Amygdala (tissue), 56 donors: ENCODE results near the gene PCDHA11.
"Not testable (repeated sequence)": the region's sequence is repeated elsewhere in the genome, so short reads cannot be mapped to it uniquely, and the experiment has no call there.

Experiments used
- DNase-seq, 56 donors: peaks; one replicate each; lab custom pipeline; 2025; lab: John Stamatoyannopoulos, UW

PCDHA11 gene

DNA sequence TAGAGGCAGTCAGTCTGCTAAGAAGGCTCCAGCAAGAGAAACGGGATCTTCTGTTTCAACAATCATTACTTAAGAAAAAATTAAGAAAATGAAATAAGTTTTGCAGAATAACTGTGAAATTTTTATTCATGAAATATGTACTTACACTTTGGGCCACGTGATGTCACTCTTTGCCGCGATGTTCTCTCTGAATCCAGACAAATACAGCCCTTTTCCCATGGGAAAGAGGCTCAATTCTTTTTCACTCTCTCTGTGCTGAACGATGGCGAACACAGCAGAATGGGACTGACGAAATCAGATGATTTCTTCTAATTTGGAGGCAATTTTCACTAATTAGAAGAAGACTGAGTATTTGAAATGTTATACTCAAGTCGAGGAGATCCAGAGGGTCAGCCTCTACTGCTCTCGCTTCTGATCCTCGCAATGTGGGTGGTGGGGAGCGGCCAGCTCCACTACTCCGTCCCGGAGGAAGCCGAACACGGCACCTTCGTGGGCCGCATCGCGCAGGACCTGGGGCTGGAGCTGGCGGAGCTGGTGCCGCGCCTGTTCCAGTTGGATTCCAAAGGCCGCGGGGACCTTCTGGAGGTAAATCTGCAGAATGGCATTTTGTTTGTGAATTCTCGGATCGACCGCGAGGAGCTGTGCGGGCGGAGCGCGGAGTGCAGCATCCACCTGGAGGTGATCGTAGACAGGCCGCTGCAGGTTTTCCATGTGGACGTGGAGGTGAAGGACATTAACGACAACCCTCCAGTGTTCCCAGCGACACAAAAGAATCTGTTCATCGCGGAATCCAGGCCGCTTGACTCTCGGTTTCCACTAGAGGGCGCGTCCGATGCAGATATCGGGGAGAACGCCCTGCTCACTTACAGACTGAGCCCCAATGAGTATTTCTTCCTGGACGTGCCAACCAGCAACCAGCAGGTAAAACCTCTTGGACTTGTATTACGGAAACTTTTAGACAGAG lies 20.3 kb upstream of the PCDHA11 start, which contains the start of gene PCDHA9:
Gene PCDHA9 (plus strand): TSS at position 244 of the 964 bp plus-strand sequence. CDS start 114 bp downstream, at position 358.
- not testable (repeated sequence) for DNase-seq

DNA sequence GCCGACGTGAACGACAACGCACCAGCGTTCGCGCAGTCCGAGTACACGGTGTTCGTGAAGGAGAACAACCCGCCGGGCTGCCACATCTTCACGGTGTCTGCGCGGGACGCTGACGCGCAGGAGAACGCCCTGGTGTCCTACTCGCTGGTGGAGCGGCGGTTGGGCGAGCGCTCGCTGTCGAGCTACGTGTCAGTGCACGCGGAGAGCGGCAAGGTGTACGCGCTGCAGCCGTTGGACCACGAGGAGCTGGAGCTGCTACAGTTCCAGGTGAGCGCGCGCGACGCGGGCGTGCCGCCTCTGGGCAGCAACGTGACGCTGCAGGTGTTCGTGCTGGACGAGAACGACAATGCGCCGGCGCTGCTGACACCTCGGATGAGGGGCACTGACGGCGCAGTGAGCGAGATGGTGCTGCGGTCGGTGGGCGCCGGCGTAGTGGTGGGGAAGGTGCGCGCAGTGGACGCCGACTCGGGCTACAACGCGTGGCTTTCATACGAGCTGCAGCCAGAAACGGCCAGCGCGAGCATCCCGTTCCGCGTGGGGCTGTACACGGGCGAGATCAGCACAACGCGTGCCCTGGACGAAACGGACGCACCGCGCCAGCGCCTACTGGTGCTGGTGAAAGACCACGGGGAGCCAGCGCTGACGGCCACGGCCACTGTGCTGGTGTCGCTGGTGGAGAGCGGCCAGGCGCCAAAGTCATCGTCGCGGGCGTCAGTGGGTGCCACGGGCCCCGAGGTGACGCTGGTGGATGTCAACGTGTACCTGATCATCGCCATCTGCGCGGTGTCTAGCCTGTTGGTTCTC lies 18.7 kb upstream of the PCDHA11 start:
- DNase-seq: not testable (repeated sequence)

DNA sequence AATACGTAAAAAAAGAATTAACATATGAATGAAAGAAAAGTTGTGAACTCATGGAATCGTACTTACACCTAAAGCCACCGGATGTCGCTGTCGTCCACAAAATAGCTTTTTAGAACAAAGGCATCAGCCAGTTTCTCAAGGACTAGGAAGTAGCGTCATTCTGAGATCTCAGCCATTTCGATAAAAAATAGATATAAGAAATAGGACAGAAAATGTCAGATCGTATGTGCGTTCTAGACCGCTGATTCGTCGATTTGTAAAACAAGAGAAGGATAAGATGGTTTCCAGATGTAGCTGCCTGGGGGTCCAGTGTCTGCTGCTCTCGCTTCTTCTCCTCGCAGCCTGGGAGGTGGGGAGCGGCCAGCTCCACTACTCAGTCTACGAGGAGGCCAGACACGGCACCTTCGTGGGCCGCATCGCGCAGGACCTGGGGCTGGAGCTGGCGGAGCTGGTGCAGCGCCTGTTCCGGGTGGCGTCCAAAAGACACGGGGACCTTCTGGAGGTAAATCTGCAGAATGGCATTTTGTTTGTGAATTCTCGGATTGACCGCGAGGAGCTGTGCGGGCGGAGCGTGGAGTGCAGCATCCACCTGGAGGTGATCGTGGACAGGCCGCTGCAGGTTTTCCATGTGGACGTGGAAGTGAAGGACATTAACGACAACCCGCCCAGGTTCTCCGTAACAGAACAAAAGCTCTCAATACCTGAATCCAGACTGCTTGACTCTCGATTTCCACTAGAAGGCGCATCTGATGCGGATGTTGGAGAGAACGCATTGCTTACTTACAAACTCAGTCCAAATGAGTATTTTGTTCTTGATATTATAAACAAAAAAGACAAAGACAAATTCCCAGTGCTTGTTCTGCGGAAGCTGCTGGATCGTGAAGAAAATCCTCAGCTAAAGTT lies 12.7 kb upstream of the PCDHA11 start, which contains the start of gene PCDHA10:
Gene PCDHA10 (plus strand): TSS at position 126 of the 903 bp plus-strand sequence. CDS start 152 bp downstream, at position 278.
- peak in 3 of 56 donors; percentile 16 to 38 (median 20) for DNase-seq

DNA sequence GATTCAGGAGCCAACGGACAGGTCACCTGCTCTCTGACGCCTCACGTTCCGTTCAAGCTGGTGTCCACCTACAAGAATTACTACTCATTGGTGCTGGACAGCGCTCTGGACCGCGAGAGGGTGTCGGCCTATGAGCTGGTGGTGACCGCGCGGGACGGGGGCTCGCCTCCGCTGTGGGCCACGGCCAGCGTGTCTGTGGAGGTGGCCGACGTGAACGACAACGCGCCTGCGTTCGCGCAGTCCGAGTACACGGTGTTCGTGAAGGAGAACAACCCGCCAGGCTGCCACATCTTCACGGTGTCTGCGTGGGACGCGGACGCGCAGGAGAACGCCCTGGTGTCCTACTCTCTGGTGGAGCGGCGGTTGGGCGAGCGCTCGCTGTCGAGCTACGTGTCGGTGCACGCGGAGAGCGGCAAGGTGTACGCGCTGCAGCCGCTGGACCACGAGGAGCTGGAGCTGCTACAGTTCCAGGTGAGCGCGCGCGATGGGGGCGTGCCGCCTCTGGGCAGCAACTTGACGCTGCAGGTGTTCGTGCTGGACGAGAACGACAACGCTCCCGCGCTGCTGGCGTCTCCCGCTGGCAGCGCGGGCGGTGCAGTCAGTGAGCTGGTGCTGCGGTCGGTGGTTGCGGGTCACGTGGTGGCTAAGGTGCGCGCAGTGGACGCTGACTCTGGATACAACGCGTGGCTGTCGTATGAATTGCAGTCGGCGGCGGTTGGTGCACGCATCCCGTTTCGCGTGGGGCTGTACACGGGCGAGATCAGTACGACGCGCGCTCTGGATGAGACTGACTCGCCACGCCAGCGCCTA lies 11.4 kb upstream of the PCDHA11 start:
- DNase-seq: no peak

DNA sequence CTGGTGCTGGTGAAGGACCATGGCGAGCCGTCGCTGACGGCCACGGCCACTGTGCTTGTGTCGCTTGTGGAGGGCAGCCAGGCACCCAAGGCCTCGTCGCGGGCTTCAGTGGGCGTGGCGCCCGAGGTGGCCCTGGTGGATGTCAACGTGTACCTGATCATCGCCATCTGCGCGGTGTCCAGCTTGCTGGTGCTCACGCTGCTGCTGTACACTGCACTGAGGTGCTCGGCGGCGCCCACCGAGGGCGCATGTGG lies 10.8 kb upstream of the PCDHA11 start:
- no peak for DNase-seq

DNA sequence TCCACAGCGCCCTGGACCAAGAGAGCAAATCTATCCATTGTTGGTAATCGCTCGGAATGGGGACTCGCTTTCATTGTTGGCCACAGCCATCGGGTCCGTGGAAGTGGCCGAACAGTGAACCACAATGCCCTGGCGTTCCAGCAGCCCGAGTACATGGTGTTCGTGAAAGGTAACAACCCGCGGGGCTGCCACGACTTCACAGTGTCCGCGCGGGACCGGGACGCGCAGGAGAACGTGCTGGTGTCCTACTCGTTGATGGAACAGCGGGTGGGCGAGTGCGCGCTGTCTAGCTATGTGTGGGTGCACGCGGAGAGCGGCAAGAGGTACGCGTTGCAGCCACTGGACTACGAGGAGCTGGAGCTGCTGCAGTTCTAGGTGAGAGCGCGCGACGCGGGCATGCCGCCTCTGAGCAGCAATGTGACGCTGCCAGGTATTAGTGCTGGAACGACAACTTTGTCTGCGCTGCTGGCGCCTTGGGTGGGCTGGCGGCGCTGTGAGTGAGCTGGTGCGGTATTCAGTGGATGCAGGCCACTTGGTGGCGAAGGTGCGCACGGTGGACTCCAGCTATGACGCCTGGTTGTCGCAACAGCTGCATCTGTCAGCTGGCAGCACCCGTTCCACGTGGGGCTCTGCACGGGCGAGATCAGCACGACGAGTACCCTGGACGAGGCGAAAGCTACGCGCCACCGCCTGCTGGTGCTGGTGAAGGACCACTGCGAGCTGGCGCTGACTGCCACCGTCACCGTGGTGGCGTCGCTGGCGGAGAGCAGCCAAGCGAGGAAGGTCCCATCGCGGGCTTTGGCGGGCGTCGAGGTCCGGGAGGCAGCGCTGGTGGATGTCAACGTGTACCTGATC lies 6.1 kb upstream of the PCDHA11 start:
- DNase-seq: no peak

DNA sequence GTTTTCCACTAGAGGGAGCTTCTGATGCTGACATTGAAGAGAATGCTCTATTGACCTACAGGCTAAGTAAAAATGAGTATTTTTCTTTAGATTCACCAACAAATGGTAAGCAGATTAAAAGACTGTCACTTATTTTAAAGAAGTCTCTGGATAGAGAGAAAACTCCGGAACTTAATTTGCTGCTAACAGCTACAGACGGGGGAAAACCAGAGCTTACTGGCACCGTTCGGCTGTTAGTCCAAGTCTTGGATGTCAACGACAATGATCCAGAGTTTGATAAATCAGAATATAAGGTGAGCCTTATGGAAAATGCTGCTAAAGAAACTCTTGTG lies 764 bp downstream of the PCDHA11 start:
- DNase-seq: no peak

DNA sequence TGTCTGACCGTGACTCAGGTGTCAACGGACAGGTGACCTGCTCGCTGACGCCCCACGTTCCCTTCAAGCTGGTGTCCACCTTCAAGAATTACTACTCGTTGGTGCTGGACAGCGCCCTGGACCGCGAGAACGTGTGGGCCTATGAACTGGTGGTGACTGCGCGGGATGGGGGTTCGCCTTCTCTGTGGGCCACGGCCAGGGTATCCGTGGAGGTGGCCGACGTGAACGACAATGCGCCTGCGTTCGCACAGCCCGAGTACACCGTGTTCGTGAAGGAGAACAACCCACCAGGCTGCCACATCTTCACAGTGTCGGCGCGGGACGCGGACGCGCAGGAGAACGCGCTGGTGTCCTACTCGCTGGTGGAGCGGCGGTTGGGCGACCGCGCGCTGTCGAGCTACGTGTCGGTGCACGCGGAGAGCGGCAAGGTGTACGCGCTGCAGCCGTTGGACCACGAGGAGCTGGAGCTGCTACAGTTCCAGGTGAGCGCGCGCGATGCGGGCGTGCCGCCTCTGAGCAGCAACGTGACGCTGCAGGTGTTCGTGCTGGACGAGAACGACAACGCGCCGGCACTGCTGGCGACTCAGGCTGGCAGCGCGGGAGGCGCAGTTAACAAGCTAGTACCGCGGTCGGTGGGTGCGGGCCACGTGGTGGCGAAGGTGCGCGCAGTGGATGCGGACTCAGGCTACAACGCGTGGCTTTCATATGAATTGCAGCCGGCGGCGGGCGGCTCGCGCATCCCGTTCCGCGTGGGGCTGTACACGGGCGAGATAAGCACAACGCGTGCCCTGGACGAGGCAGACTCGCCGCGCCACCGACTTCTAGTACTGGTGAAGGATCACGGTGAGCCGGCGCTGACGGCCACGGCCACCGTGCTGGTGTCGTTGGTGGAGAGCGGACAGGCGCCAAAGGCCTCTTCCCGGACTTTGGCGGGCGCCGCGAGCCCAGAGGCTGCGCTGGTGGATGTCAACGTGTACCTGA lies 1.8 kb downstream of the PCDHA11 start:
- no peak for DNase-seq

DNA sequence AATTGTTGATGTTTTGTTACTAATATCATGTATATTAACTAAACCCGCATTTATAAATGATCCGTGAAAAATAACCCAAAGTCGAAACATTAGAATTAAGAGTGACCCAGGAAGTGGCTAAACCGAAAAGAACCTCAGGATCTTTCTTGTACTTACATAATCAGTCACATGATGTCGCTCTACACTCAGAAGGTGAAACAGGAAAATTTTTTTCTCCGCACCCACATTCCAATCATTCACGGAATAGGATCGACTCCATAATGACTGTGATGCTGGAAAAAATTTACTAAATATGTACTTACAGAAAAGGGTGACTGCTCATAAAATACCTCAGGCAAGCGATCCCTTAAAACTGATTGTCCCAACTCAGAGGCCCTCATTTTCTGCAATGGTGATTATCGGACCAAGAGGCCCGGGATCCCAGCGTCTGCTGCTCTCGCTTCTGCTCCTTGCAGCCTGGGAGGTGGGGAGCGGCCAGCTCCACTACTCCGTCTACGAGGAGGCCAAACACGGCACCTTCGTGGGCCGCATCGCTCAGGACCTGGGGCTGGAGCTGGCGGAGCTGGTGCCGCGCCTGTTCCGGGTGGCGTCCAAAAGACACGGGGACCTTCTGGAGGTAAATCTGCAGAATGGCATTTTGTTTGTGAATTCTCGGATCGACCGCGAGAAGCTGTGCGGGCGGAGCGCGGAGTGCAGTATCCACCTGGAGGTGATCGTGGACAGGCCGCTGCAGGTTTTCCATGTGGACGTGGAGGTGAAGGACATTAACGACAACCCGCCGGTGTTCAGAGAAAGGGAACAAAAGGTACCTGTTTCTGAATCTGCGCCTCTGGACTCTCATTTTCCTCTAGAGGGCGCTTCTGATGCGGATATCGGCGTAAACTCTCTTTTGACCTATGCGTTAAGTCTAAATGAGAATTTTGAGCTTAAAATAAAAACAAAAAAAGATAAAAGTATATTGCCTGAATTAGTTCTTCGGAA lies 6.6 kb downstream of the PCDHA11 start, which contains the start of gene PCDHA12:
Gene PCDHA12 (plus strand): TSS at position 224 of the 981 bp plus-strand sequence. CDS start 165 bp downstream, at position 389.
- DNase-seq: no peak

DNA sequence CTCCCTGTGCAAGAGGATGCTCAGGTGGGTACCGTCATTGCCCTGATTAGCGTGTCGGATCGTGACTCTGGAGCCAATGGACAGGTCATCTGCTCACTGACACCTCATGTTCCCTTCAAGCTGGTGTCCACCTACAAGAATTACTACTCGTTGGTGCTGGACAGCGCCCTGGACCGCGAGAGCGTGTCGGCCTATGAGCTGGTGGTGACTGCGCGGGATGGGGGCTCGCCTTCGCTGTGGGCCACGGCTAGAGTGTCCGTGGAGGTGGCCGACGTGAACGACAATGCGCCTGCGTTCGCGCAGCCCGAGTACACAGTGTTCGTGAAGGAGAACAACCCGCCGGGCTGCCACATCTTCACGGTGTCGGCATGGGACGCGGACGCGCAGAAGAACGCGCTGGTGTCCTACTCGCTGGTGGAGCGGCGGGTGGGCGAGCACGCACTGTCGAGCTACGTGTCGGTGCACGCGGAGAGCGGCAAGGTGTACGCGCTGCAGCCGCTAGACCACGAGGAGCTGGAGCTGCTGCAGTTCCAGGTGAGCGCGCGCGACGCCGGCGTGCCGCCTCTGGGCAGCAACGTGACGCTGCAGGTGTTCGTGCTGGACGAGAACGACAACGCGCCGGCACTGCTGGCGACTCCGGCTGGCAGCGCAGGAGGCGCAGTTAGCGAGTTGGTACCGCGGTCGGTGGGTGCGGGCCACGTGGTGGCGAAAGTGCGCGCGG lies 7.9 kb downstream of the PCDHA11 start:
- not testable (repeated sequence) for DNase-seq

DNA sequence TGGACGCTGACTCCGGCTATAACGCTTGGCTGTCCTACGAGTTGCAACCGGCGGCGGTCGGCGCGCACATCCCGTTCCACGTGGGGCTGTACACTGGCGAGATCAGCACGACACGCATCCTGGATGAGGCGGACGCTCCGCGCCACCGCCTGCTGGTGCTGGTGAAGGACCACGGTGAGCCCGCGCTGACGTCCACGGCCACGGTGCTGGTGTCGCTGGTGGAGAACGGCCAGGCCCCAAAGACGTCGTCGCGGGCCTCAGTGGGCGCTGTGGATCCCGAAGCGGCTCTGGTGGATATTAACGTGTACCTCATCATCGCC lies 8.5 kb downstream of the PCDHA11 start:
- no peak for DNase-seq

DNA sequence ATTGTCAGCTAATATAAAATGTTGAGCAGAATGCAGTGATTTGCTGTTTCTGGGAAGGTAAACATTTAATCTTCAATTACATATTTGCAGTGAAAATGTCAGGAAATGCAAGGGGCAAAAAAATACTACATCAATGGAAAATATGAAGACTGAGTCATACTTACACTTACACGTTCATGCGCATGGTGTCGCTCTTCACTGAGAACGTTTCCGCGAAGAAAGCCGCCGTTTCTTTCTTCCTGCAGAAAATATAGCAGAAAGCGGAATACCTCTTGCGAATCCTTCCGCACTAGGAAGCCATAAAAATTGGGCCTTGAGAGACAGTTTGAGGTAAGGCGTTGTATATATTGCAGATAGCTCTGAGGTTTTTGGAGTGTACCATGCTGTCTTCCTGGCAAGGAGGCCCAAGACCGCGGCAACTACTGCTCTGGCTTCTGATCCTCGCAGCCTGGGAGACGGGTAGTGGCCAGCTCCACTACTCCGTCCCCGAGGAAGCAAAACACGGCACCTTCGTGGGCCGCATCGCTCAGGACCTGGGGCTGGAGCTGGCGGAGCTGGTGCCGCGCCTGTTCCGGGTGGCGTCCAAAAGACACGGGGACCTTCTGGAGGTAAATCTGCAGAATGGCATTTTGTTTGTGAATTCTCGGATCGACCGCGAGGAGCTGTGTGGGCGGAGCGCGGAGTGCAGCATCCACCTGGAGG lies 13.3 kb downstream of the PCDHA11 start, which contains the start of gene PCDHA13:
Gene PCDHA13 (plus strand): TSS at position 236 of the 702 bp plus-strand sequence. CDS start 145 bp downstream, at position 381.
- peak in 3 of 56 donors; percentile 14 to 40 (median 19) for DNase-seq

DNA sequence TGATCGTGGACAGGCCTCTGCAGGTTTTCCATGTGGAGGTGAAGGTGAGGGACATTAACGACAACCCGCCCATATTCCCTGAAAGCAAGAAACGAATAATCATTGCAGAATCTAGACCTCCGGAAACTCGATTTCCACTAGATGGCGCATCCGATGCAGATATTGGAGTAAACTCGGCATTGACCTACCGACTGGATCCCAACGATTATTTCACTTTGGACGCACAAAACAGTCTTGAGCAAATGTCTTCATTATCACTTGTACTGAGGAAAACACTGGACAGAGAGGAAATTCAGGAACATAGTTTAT lies 13.8 kb downstream of the PCDHA11 start:
- DNase-seq: peak in 3 of 56 donors; percentile 7 to 22 (median 18)

DNA sequence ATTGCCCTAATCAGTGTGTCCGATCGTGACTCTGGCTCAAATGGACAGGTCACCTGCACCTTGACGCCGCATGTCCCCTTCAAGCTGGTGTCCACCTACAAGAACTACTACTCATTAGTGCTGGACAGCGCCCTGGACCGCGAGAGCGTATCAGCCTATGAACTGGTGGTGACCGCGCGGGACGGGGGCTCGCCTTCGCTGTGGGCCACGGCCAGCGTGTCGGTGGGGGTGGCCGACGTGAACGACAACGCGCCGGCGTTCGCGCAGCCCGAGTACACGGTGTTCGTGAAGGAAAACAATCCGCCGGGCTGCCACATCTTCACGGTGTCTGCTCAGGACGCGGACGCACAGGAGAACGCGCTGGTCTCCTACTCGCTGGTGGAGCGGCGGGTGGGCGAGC lies 14.6 kb downstream of the PCDHA11 start:
- no peak for DNase-seq
